Fibroblast of mammary gland (primary cell): ENCODE data around the gene GSG1L.

ENCODE experiments used
- DNase-seq: peaks from one replicate; pipeline ENCODE4 v3.0.0-alpha.2; 2010; ENCODE audit warnings: low read depth
- H3K4me3 ChIP-seq: 2 replicates; pipeline ENCODE4 v1.5.1; 2011; ENCODE audit warnings: low read depth, mild to moderate bottlenecking, low read length, moderate library complexity; ENCODE audit not compliant: control insufficient read depth
- CTCF ChIP-seq: conservative IDR thresholded peaks from 2 replicates; pipeline ENCODE4 v1.5.1; 2011; ENCODE audit warnings: low read depth, low read length, inconsistent platforms; ENCODE audit not compliant: control insufficient read depth, insufficient read depth

GSG1L gene

GRCh38 chr16:27771201-27771910 is 292.2 kb downstream of the GSG1L start:
- no peak overlapping the region for H3K4me3 ChIP-seq
- TF ChIP-seq CTCF: no peak
- no peak for DNase-seq

- no peak for TF ChIP-seq CTCF
- no peak overlapping the region for H3K4me3 ChIP-seq
- no peak for DNase-seq
These were observed 293.0 kb downstream of the GSG1L start for GRCh38 chr16:27770271-27771196.

- H3K4me3 ChIP-seq: no peak overlapping the region
- TF ChIP-seq CTCF: no peak
- DNase-seq: peak; percentile 27
These were observed 293.8 kb downstream of the GSG1L start for GRCh38 chr16:27769561-27770255.

GRCh38 chr16:27768651-27769272 is 294.8 kb downstream of the GSG1L start:
- DNase-seq: peak; percentile 5
- H3K4me3 ChIP-seq: no peak overlapping the region
- no peak for TF ChIP-seq CTCF

- H3K4me3 ChIP-seq: no peak overlapping the region
- DNase-seq: no peak
- no peak for TF ChIP-seq CTCF
These were observed 295.4 kb downstream of the GSG1L start for GRCh38 chr16:27767971-27768591.

GRCh38 chr16:27767081-27767480 is 296.4 kb downstream of the GSG1L start:
- no peak for DNase-seq
- TF ChIP-seq CTCF: no peak
- H3K4me3 ChIP-seq: no peak overlapping the region
